ENCODE data around the gene CCDC8.
A peak's percentile ranks its signal among the peaks of the same experiment; 100 is the strongest.
"Not testable (repeated sequence)": the region's sequence is repeated elsewhere in the genome, so short reads cannot be mapped to it uniquely, and the experiment has no call there.

Gene CCDC8

DNA sequence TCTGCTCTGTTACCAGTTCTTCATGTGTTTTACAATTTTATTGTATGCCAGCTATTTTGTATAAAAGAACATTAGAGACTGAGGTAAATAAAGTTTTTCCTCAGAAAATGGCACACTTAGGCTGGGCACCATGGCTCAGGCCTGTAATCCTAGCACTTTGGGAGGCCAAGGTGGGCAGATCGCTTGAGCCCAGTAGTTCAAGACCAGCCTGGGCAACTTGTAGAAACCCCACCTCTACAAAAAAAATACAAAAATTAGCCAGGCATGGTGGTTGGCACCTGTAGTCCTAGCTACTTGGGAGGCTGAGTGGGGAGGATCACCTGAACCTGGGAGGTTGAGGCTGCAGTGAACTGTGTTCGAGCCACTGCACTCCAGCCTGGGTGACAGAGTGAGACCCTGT is 32.0 kb downstream of the CCDC8 start:
- no peak overlapping the region for H3K27ac ChIP-seq
- TF ChIP-seq, protein P1, sequence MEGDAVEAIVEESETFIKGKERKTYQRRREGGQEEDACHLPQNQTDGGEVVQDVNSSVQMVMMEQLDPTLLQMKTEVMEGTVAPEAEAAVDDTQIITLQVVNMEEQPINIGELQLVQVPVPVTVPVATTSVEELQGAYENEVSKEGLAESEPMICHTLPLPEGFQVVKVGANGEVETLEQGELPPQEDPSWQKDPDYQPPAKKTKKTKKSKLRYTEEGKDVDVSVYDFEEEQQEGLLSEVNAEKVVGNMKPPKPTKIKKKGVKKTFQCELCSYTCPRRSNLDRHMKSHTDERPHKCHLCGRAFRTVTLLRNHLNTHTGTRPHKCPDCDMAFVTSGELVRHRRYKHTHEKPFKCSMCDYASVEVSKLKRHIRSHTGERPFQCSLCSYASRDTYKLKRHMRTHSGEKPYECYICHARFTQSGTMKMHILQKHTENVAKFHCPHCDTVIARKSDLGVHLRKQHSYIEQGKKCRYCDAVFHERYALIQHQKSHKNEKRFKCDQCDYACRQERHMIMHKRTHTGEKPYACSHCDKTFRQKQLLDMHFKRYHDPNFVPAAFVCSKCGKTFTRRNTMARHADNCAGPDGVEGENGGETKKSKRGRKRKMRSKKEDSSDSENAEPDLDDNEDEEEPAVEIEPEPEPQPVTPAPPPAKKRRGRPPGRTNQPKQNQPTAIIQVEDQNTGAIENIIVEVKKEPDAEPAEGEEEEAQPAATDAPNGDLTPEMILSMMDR (IDR thresholded peaks at IDR 0.05) = no peak
- TF ChIP-seq ZFX (IDR thresholded peaks at IDR 0.05; ENCODE audit: borderline replicate concordance) = no peak

DNA sequence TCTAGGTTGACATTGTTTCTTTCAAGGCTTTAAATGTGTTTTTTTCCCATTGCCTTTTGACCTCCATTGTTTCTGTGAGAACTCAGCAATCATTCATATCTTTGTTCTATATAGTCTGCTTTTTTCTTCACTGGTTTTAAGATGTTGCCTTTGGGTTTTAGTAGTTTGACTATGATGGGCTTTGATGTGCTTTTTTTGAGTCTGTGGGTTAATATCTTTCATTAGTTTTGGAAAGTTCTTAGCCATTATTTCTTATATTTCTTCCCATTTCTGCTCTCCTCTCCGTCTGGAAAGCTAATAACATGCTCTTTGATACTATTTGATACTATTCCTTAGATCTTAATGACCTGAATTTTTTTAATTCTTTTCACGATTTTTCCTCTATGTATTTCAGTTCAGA is 32.7 kb downstream of the CCDC8 start:
- H3K27ac ChIP-seq = no peak overlapping the region
- TF ChIP-seq, protein P1 (IDR thresholded peaks at IDR 0.05) = no peak
- no peak for TF ChIP-seq ZFX (IDR thresholded peaks at IDR 0.05; ENCODE audit: borderline replicate concordance)

DNA sequence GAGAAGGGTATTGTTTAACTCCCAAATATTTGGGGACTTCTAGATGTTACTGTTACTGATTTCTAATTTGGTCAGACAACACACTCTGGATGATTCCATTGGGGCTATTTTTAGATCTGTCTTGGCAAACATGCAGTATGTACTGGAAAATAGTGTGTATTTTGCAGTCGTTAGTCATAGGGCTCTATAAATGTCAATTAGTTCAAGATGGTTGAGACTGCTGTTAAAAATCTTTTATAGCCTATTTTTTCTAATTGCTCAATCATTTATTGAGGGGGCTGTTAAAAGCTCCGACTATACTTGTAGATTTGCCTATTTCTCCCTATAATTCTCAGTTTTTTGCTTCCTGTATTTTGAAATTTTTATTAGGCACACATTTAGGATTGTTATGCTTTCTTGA is 35.1 kb downstream of the CCDC8 start:
- TF ChIP-seq, protein P1 (IDR thresholded peaks at IDR 0.05) = no peak
- no peak for TF ChIP-seq ZFX (IDR thresholded peaks at IDR 0.05; ENCODE audit: borderline replicate concordance)
- H3K27ac ChIP-seq = peak overlapping the region; percentile 44

DNA sequence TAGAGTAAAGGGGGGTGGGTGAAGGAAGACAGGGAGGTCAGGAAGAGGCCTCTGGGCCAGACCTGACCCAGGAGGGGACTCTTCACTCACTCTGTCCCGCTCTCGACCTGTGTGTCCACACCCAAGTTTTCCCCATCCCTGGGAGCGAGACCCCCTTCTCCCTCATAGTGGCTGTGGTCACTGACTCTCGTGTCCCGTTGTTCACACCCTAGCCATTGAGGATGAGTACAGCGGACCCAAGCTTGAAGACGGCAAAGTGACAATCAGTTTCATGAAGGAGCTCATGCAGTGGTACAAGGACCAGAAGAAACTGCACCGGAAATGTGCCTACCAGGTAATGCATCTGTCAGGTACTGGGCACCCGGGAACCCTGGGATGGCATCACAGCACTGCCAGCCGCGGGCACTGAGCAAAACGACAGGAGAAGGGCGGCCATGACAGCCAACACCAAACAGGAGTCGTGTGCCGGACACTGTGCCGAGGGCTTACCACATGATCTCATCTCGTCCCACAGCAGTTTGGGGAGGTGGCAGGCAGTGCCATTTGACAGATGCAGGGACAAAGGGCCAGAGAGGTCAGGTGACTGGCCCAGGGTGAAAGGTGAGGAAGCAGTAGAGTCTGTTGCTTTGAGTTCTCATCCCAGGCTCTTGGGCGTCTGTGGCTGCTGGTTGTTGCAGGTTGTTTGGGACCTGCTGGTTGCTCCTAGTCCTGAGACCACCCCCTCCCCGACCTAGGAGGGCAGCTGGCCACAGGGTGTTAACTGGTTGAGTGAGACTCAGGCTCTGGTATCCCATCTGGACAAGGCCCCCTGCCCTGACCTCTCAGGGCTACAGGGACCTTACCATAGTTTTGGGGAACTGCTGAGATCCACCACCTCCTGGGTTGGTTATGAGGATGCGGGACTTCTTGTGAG is 36.9 kb downstream of the CCDC8 start:
- TF ChIP-seq ZFX (IDR thresholded peaks at IDR 0.05; ENCODE audit: borderline replicate concordance) = no peak
- TF ChIP-seq, protein P1 (IDR thresholded peaks at IDR 0.05) = no peak
- H3K27ac ChIP-seq = peak overlapping the region; percentile 44

DNA sequence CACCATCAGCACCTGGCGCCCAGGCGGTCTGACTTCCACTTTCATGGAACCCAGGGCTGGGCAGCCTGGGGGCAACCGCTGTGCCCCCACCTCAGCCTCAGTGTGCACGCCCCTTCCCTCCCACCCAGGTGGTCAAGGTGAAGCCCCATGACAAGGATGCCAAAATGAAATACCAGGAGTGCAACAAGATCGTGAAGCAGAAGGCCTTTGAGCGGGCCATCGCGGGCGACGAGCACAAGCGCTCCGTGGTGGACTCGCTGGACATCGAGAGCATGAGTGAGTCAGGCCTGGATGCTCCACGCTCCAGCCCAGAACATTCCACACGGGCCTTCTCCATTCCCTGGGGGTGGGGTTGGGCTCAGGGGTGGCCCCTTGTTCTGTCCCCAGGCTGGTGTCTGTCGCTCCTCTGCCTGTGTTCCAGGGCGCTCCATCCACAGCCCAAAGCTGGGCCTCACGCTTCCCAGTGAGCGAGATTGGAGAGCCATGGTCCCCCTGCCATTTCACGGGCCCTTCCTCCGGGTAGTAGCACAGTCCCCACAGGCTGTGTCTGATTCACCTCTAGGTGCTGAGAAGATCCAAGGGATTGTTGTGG is 37.8 kb downstream of the CCDC8 start:
- H3K27ac ChIP-seq = not testable (repeated sequence)

- no peak for TF ChIP-seq ZFX (IDR thresholded peaks at IDR 0.05; ENCODE audit: borderline replicate concordance)
- TF ChIP-seq, protein P1 (IDR thresholded peaks at IDR 0.05) = no peak
- H3K27ac ChIP-seq = peak overlapping the region; percentile 93
Observed at GRCh38 chr19:46374536-46375475, 38.6 kb downstream of the CCDC8 start.
